ENCODE measurements around the gene CDC42EP4.

GRCh38 chr17:73359352-73359751, 47.6 kb upstream of the CDC42EP4 start:
- TF ChIP-seq, protein P1, sequence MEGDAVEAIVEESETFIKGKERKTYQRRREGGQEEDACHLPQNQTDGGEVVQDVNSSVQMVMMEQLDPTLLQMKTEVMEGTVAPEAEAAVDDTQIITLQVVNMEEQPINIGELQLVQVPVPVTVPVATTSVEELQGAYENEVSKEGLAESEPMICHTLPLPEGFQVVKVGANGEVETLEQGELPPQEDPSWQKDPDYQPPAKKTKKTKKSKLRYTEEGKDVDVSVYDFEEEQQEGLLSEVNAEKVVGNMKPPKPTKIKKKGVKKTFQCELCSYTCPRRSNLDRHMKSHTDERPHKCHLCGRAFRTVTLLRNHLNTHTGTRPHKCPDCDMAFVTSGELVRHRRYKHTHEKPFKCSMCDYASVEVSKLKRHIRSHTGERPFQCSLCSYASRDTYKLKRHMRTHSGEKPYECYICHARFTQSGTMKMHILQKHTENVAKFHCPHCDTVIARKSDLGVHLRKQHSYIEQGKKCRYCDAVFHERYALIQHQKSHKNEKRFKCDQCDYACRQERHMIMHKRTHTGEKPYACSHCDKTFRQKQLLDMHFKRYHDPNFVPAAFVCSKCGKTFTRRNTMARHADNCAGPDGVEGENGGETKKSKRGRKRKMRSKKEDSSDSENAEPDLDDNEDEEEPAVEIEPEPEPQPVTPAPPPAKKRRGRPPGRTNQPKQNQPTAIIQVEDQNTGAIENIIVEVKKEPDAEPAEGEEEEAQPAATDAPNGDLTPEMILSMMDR (conservative IDR thresholded peaks at IDR 0.05) = no peak
- no peak for TF ChIP-seq EZH2 (IDR thresholded peaks at IDR 0.05; ENCODE audit: low read depth)
